ENCODE measurements around the gene GLDN. TPM values are rescaled to one million over a fixed set of nuclear protein-coding genes. Genes with fewer than 3 reads are reported as not detected.

The GLDN gene
- total RNA-seq, 4 donors from 2014 or later: 68.6 to 85.4 (median 79.3) TPM

GRCh38 chr15:51315726-51316125 is 25.7 kb upstream of the GLDN start:
- no peaks in the 10 kb centered on the region for H3K9me3 ChIP-seq
- DNase-seq (ENCODE audit: low spot score in 2 of 2): no peak
- no peak for TF ChIP-seq CTCF (IDR thresholded peaks at IDR 0.05)
- no peak for TF ChIP-seq EP300 (IDR thresholded peaks at IDR 0.05)
- TF ChIP-seq POLR2A (IDR thresholded peaks at IDR 0.05): no peak
- H3K27me3 ChIP-seq: no peaks in the 10 kb centered on the region
- no peaks in the 10 kb centered on the region for H3K36me3 ChIP-seq
- no peak overlapping the region for H3K4me3 ChIP-seq
- no peak overlapping the region for H3K27ac ChIP-seq
- 84 to 90% methylated on average over 7 of the region's 7 CpGs for WGBS, 2 donors
- peaks cover 0 to 55% (median 3%) of the 10 kb centered on the region in 4 donors for H3K4me1 ChIP-seq

GRCh38 chr15:51316636-51317035 is 24.8 kb upstream of the GLDN start:
- H3K9me3 ChIP-seq: no peaks in the 10 kb centered on the region
- TF ChIP-seq EP300 (IDR thresholded peaks at IDR 0.05) (no peak), CTCF (IDR thresholded peaks at IDR 0.05) (no peak), POLR2A (IDR thresholded peaks at IDR 0.05) (no peak)
- no peak overlapping the region for H3K4me3 ChIP-seq
- no peak for DNase-seq (ENCODE audit: low spot score in 2 of 2)
- H3K27me3 ChIP-seq: no peaks in the 10 kb centered on the region
- H3K4me1 ChIP-seq: peaks cover 0 to 52% (median 3%) of the 10 kb centered on the region in 4 donors
- 93% methylated on average over 1 of the region's 1 CpG for WGBS, 2 donors
- no peak overlapping the region for H3K27ac ChIP-seq
- H3K36me3 ChIP-seq: no peaks in the 10 kb centered on the region

- Histone ChIP-seq H3K4me3 (no peak overlapping the region), H3K36me3 (no peaks in the 10 kb centered on the region), H3K9me3 (no peaks in the 10 kb centered on the region), H3K4me1 (peaks cover 0 to 57% (median 0%) of the 10 kb centered on the region in 4 donors), H3K27me3 (no peaks in the 10 kb centered on the region), H3K27ac (peak overlapping the region in 2 of 4 donors; percentile 67 to 80)
- DNase-seq (ENCODE audit: low spot score in 2 of 2): no peak
- WGBS, 2 donors: 39 to 42% methylated on average over 7 of the region's 7 CpGs
- TF ChIP-seq CTCF (IDR thresholded peaks at IDR 0.05) (no peak), EP300 (IDR thresholded peaks at IDR 0.05) (no peak), POLR2A (IDR thresholded peaks at IDR 0.05) (no peak)
Measured at GRCh38 chr15:51318382-51319150, 22.9 kb upstream of the GLDN start.

- Histone ChIP-seq H3K36me3 (no peaks in the 10 kb centered on the region), H3K9me3 (no peaks in the 10 kb centered on the region), H3K27ac (no peak overlapping the region), H3K27me3 (no peaks in the 10 kb centered on the region), H3K4me1 (peaks cover 0 to 55% (median 0%) of the 10 kb centered on the region in 4 donors), H3K4me3 (no peak overlapping the region)
- TF ChIP-seq CTCF (IDR thresholded peaks at IDR 0.05) (no peak), EP300 (IDR thresholded peaks at IDR 0.05) (no peak), POLR2A (IDR thresholded peaks at IDR 0.05) (no peak)
- no peak for DNase-seq (ENCODE audit: low spot score in 2 of 2)
- WGBS, 2 donors: 53 to 78% methylated on average over 2 of the region's 2 CpGs
Measured at GRCh38 chr15:51319539-51319938, 21.9 kb upstream of the GLDN start.

- no peak overlapping the region for H3K27ac ChIP-seq
- H3K4me3 ChIP-seq: no peak overlapping the region
- H3K36me3 ChIP-seq: no peaks in the 10 kb centered on the region
- H3K27me3 ChIP-seq: no peaks in the 10 kb centered on the region
- TF ChIP-seq POLR2A (IDR thresholded peaks at IDR 0.05) (no peak), EP300 (IDR thresholded peaks at IDR 0.05) (no peak), CTCF (IDR thresholded peaks at IDR 0.05) (no peak)
- no peaks in the 10 kb centered on the region for H3K9me3 ChIP-seq
- WGBS, 2 donors: 98 to 100% methylated on average over 2 of the region's 2 CpGs
- peaks cover 0 to 48% (median 0%) of the 10 kb centered on the region in 4 donors for H3K4me1 ChIP-seq
- no peak for DNase-seq (ENCODE audit: low spot score in 2 of 2)
Measured at GRCh38 chr15:51320843-51321242, 20.6 kb upstream of the GLDN start.

Data from tibial nerve (tissue), 4 donors.